ENCODE results near the gene NCAM2. TPM values are rescaled to one million over a fixed set of nuclear protein-coding genes. Genes with fewer than 3 reads are reported as not detected.

NCAM2 gene
- total RNA-seq, 2 experiments from 2014 or later = not detected

GRCh38 chr21:21162786-21163185, 164.6 kb downstream of the NCAM2 start:
- no peaks in the 10 kb centered on the region for H3K4me1 Mint-ChIP-seq (ENCODE audit: low read depth)
- no peaks in the 10 kb centered on the region for H3K36me3 Mint-ChIP-seq (ENCODE audit: low read depth)
- CTCF ChIA-PET = no interaction called here
- ATAC-seq (no peak), DNase-seq (no peak)
- no peak overlapping the region for H3K27ac Mint-ChIP-seq
- POLR2A ChIA-PET = no interaction called here
- H3K27me3 Mint-ChIP-seq (ENCODE audit: low read depth) = no peaks in the 10 kb centered on the region
- H3K9me3 Mint-ChIP-seq (ENCODE audit: insufficient read depth) = no peaks in the 10 kb centered on the region
- no peak overlapping the region for H3K4me3 Mint-ChIP-seq

- ChIA-PET CTCF (no interaction called here), POLR2A (no interaction called here)
- no peak overlapping the region for H3K4me3 Mint-ChIP-seq
- H3K36me3 Mint-ChIP-seq (ENCODE audit: low read depth) = no peaks in the 10 kb centered on the region
- H3K27ac Mint-ChIP-seq = no peak overlapping the region
- H3K27me3 Mint-ChIP-seq (ENCODE audit: low read depth) = peaks cover 5% of the 10 kb centered on the region
- H3K9me3 Mint-ChIP-seq (ENCODE audit: insufficient read depth) = no peaks in the 10 kb centered on the region
- DNase-seq (peak; percentile 65), ATAC-seq (peak; percentile 60)
- H3K4me1 Mint-ChIP-seq (ENCODE audit: low read depth) = no peaks in the 10 kb centered on the region
Observed at GRCh38 chr21:21163904-21164303, 165.7 kb downstream of the NCAM2 start.

- Mint-ChIP-seq H3K4me3 (no peak overlapping the region), H3K9me3 (ENCODE audit: insufficient read depth) (no peaks in the 10 kb centered on the region), H3K27ac (no peak overlapping the region), H3K4me1 (ENCODE audit: low read depth) (no peaks in the 10 kb centered on the region), H3K36me3 (ENCODE audit: low read depth) (no peaks in the 10 kb centered on the region), H3K27me3 (ENCODE audit: low read depth) (peaks cover 6% of the 10 kb centered on the region)
- CTCF ChIA-PET = interaction anchor here (0.5 kb wide), 1 partner anchor 161 kb away, joined by 3 read pairs; no protein-coding TSS in a partner anchor
- POLR2A ChIA-PET = no interaction called here
- DNase-seq (no peak), ATAC-seq (no peak)
Observed at GRCh38 chr21:21165063-21165645, 166.9 kb downstream of the NCAM2 start.

- Mint-ChIP-seq H3K36me3 (ENCODE audit: low read depth) (no peaks in the 10 kb centered on the region), H3K9me3 (ENCODE audit: insufficient read depth) (no peaks in the 10 kb centered on the region), H3K27ac (no peak overlapping the region), H3K4me3 (no peak overlapping the region), H3K4me1 (ENCODE audit: low read depth) (peaks cover 12% of the 10 kb centered on the region), H3K27me3 (ENCODE audit: low read depth) (peaks cover 7% of the 10 kb centered on the region)
- ChIA-PET POLR2A (no interaction called here), CTCF (no interaction called here)
- no peak for ATAC-seq
- no peak for DNase-seq
Observed at GRCh38 chr21:21174676-21175075, 176.5 kb downstream of the NCAM2 start.

- CTCF ChIA-PET = no interaction called here
- ATAC-seq (peak; percentile 49), DNase-seq (no peak)
- peaks cover 12% of the 10 kb centered on the region for H3K4me1 Mint-ChIP-seq (ENCODE audit: low read depth)
- peaks cover 2% of the 10 kb centered on the region for H3K27me3 Mint-ChIP-seq (ENCODE audit: low read depth)
- POLR2A ChIA-PET = no interaction called here
- H3K9me3 Mint-ChIP-seq (ENCODE audit: insufficient read depth) = no peaks in the 10 kb centered on the region
- peak overlapping the region; percentile 71 for H3K27ac Mint-ChIP-seq
- H3K36me3 Mint-ChIP-seq (ENCODE audit: low read depth) = no peaks in the 10 kb centered on the region
- peak overlapping the region; percentile 42 for H3K4me3 Mint-ChIP-seq
Observed at GRCh38 chr21:21175798-21176334, 177.7 kb downstream of the NCAM2 start.

- CTCF ChIA-PET = no interaction called here
- Mint-ChIP-seq H3K4me3 (no peak overlapping the region), H3K27me3 (ENCODE audit: low read depth) (peaks cover 4% of the 10 kb centered on the region), H3K9me3 (ENCODE audit: insufficient read depth) (no peaks in the 10 kb centered on the region), H3K27ac (no peak overlapping the region), H3K4me1 (ENCODE audit: low read depth) (peaks cover 12% of the 10 kb centered on the region), H3K36me3 (ENCODE audit: low read depth) (no peaks in the 10 kb centered on the region)
- POLR2A ChIA-PET = no interaction called here
- no peak for ATAC-seq
- DNase-seq = no peak
Observed at GRCh38 chr21:21177353-21177986, 179.3 kb downstream of the NCAM2 start.

- H3K27ac Mint-ChIP-seq = no peak overlapping the region
- H3K9me3 Mint-ChIP-seq (ENCODE audit: insufficient read depth) = no peaks in the 10 kb centered on the region
- ChIA-PET POLR2A (no interaction called here), CTCF (no interaction called here)
- ATAC-seq = no peak
- H3K36me3 Mint-ChIP-seq (ENCODE audit: low read depth) = no peaks in the 10 kb centered on the region
- H3K27me3 Mint-ChIP-seq (ENCODE audit: low read depth) = peaks cover 4% of the 10 kb centered on the region
- peaks cover 12% of the 10 kb centered on the region for H3K4me1 Mint-ChIP-seq (ENCODE audit: low read depth)
- H3K4me3 Mint-ChIP-seq = no peak overlapping the region
- DNase-seq = no peak
Observed at GRCh38 chr21:21179619-21180298, 181.6 kb downstream of the NCAM2 start.

GRCh38 chr21:21182401-21183010, 184.3 kb downstream of the NCAM2 start:
- ChIA-PET CTCF (no interaction called here), POLR2A (no interaction called here)
- ATAC-seq (no peak), DNase-seq (no peak)
- Mint-ChIP-seq H3K4me1 (ENCODE audit: low read depth) (no peaks in the 10 kb centered on the region), H3K36me3 (ENCODE audit: low read depth) (no peaks in the 10 kb centered on the region), H3K27ac (no peak overlapping the region), H3K27me3 (ENCODE audit: low read depth) (peaks cover 4% of the 10 kb centered on the region), H3K4me3 (no peak overlapping the region), H3K9me3 (ENCODE audit: insufficient read depth) (no peaks in the 10 kb centered on the region)

GRCh38 chr21:21183092-21183491, 184.9 kb downstream of the NCAM2 start:
- H3K36me3 Mint-ChIP-seq (ENCODE audit: low read depth) = no peaks in the 10 kb centered on the region
- no peaks in the 10 kb centered on the region for H3K4me1 Mint-ChIP-seq (ENCODE audit: low read depth)
- H3K9me3 Mint-ChIP-seq (ENCODE audit: insufficient read depth) = no peaks in the 10 kb centered on the region
- ChIA-PET POLR2A (no interaction called here), CTCF (no interaction called here)
- no peak overlapping the region for H3K4me3 Mint-ChIP-seq
- no peak for ATAC-seq
- peaks cover 2% of the 10 kb centered on the region for H3K27me3 Mint-ChIP-seq (ENCODE audit: low read depth)
- H3K27ac Mint-ChIP-seq = no peak overlapping the region
- DNase-seq = no peak

GRCh38 chr21:21184771-21185528, 186.7 kb downstream of the NCAM2 start:
- no peaks in the 10 kb centered on the region for H3K4me1 Mint-ChIP-seq (ENCODE audit: low read depth)
- no peak overlapping the region for H3K27ac Mint-ChIP-seq
- H3K4me3 Mint-ChIP-seq = no peak overlapping the region
- ChIA-PET CTCF (no interaction called here), POLR2A (no interaction called here)
- H3K9me3 Mint-ChIP-seq (ENCODE audit: insufficient read depth) = no peaks in the 10 kb centered on the region
- no peak for DNase-seq
- ATAC-seq = no peak
- peaks cover 3% of the 10 kb centered on the region for H3K27me3 Mint-ChIP-seq (ENCODE audit: low read depth)
- no peaks in the 10 kb centered on the region for H3K36me3 Mint-ChIP-seq (ENCODE audit: low read depth)

- DNase-seq = no peak
- POLR2A ChIA-PET = no interaction called here
- H3K27ac Mint-ChIP-seq = no peak overlapping the region
Observed at GRCh38 chr21:21187579-21187978, 189.4 kb downstream of the NCAM2 start.

More at GRCh38 chr21:21187579-21187978, 189.4 kb downstream of the NCAM2 start:
- ATAC-seq = no peak
- H3K4me1 Mint-ChIP-seq (ENCODE audit: low read depth) = peaks cover 6% of the 10 kb centered on the region
- no peaks in the 10 kb centered on the region for H3K9me3 Mint-ChIP-seq (ENCODE audit: insufficient read depth)
- no peaks in the 10 kb centered on the region for H3K36me3 Mint-ChIP-seq (ENCODE audit: low read depth)
- H3K4me3 Mint-ChIP-seq = no peak overlapping the region
- CTCF ChIA-PET = no interaction called here
- H3K27me3 Mint-ChIP-seq (ENCODE audit: low read depth) = peaks cover 2% of the 10 kb centered on the region
